Activated CD4-positive, alpha-beta T cell treated with anti-CD3 and anti-CD28 coated beads for 36 hours (primary cell): ENCODE results near the gene IDE. TPM values are rescaled to one million over a fixed set of nuclear protein-coding genes. Genes with fewer than 3 reads are reported as not detected.
"Not testable (repeated sequence)": the region's sequence is repeated elsewhere in the genome, so short reads cannot be mapped to it uniquely, and the experiment has no call there.

ENCODE experiments used
- ATAC-seq: fragments of 200-7000 bp; cut with Tn5 transposase; one replicate; pipeline ENCODE4 v1.10.0; 2021; ENCODE audit warnings: mild to moderate bottlenecking, moderate library complexity
- CTCF ChIA-PET: fragments of 350-600 bp; sonication (Branson Sonifier 250); formaldehyde crosslinking; loops from one replicate; lab custom pipeline; 2021; ENCODE audit warnings: antibody characterized with exemption; lab: Charles Lee
- POLR2A ChIA-PET: fragments of 350-600 bp; sonication (Branson Sonifier 250); formaldehyde crosslinking; loops from one replicate; lab custom pipeline; 2021; ENCODE audit warnings: antibody characterized with exemption, inconsistent platforms; lab: Charles Lee
- DNase-seq: peaks from one replicate; pipeline ENCODE4 v3.0.0-alpha.2; 2020
- H3K27ac Mint-ChIP-seq: one replicate; pipeline ENCODE4 v1.8.0; 2021; ENCODE audit warnings: mixed read lengths
- H3K27me3 Mint-ChIP-seq: one replicate; pipeline ENCODE4 v1.8.0; 2021; ENCODE audit warnings: mixed read lengths
- H3K36me3 Mint-ChIP-seq: one replicate; pipeline ENCODE4 v1.8.0; 2021; ENCODE audit warnings: low read depth, mixed read lengths
- H3K4me1 Mint-ChIP-seq: one replicate; pipeline ENCODE4 v1.8.0; 2021; ENCODE audit warnings: mixed read lengths
- H3K4me3 Mint-ChIP-seq: one replicate; pipeline ENCODE4 v1.8.0; 2021; ENCODE audit warnings: mild to moderate bottlenecking, moderate library complexity, mixed read lengths
- H3K9me3 Mint-ChIP-seq: one replicate; pipeline ENCODE4 v1.8.0; 2021; ENCODE audit warnings: low read depth, mixed read lengths
- intact Hi-C, 2 experiments: fragments of 100-400 bp; cut with DNase I in 1 of 2; cut with micrococcal nuclease in 1 of 2; formaldehyde crosslinking; loops; one replicate each; pipeline versions ENCODE4 v1.14.2 to v1.15.1; 2022 to 2024; cut with DNase I, micrococcal nuclease
- total RNA-seq, 2 experiments: library from RNA; stranded (reverse); gene quantifications; one replicate each; pipeline ENCODE4 v1.2.3, GENCODE V29; 2021

The IDE gene
- total RNA-seq, 2 experiments from 2014 or later, result 30.8 to 35.5 TPM

DNA sequence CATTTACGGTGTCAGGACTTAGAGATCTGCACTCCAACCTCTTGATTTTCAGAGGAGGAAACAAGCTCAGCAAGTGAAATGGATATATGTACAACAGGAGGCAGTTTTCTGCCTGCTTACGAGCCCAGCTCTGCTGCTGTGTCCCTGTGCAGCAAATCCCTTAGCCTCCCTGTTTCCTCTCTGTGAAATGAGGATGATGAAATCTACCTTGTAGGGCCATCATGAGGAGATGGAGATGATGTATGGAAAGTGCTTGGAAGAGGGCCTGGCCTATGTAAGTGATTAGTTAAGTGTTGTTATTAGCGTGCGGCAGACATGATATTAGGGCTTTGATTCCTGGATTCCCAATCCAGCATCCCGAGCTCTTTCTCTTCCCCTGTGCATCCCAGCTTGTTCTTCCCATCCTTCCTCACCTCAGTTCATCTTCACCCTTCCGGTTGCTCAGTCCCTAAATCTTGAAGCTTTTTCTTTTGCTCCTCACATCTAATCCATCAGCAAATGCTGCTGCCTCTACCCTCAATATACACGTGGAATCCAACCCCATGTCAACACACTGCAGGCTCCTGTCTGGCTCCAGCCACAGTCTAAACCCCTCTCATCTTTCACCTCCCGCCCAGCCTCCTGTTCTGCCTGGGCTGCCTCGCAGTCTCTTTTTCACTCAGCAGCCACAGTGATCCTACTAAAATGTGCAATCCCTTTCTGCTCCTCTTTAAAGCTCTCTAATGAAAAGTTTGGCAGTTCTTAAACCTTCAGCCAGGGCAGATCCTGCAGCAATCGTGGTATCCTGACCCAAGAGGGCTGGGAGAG lies 169.1 kb downstream of the IDE start:
- Mint-ChIP-seq H3K4me3 (no peak overlapping the region), H3K4me1 (no peaks in the 10 kb centered on the region), H3K9me3 (no peaks in the 10 kb centered on the region), H3K27me3 (no peaks in the 10 kb centered on the region), H3K36me3 (no peaks in the 10 kb centered on the region), H3K27ac (no peak overlapping the region)
- ChIA-PET CTCF (interaction anchor here (0.5 kb wide), 1 partner anchor 39 kb away, joined by 3 read pairs; no protein-coding TSS in a partner anchor), POLR2A (no interaction called here)
- intact Hi-C loops, result no loop called here
- no peak for DNase-seq
- ATAC-seq, result no peak

- CTCF ChIA-PET, POLR2A ChIA-PET, DNase-seq, ATAC-seq, H3K4me3 Mint-ChIP-seq, H3K27me3 Mint-ChIP-seq, intact Hi-C loops, H3K4me1 Mint-ChIP-seq, H3K27ac Mint-ChIP-seq, H3K9me3 Mint-ChIP-seq, H3K36me3 Mint-ChIP-seq: not testable (repeated sequence)
Measured at GRCh38 chr10:92402234-92402633, 171.7 kb downstream of the IDE start.

Other genes with a start within 250 kb of the IDE start
- gene KIF11, start 19.0 kb upstream of the IDE start, total RNA-seq, result 10 to 100 TPM; 59.1 to 59.3 TPM
- gene HHEX, start 115.9 kb upstream of the IDE start, total RNA-seq, result under 1 TPM in 1 of 2 experiments, not detected in 1; 0.11 TPM